NCI-H128 (cell line): Measurements from ENCODE around the gene ATG9B.

ENCODE experiments used
- DNase-seq: peaks from one replicate; lab custom pipeline; 2025; ENCODE audit not compliant: unreplicated experiment; lab: John Stamatoyannopoulos, UW

ATG9B gene

GRCh38 chr7:151001546-151001945 is 22.7 kb downstream of the ATG9B start:
- DNase-seq: no peak

GRCh38 chr7:151000897-151001495 is 23.3 kb downstream of the ATG9B start:
- no peak for DNase-seq

- no peak for DNase-seq
Measured at GRCh38 chr7:150999497-151000230, 24.6 kb downstream of the ATG9B start.

GRCh38 chr7:150999001-150999400 is 25.3 kb downstream of the ATG9B start:
- DNase-seq: no peak

GRCh38 chr7:150998341-150998740 is 26.0 kb downstream of the ATG9B start:
- no peak for DNase-seq

- DNase-seq: no peak
Measured at GRCh38 chr7:150997817-150998216, 26.5 kb downstream of the ATG9B start.

- no peak for DNase-seq
Measured at GRCh38 chr7:150997075-150997511, 27.2 kb downstream of the ATG9B start.

- DNase-seq: no peak
Measured at GRCh38 chr7:150996376-150997074, 27.8 kb downstream of the ATG9B start.

- no peak for DNase-seq
Measured at GRCh38 chr7:150994838-150995510, 29.3 kb downstream of the ATG9B start.

- no peak for DNase-seq
Measured at GRCh38 chr7:150994141-150994837, 30.0 kb downstream of the ATG9B start.

GRCh38 chr7:150993511-150993910 is 30.8 kb downstream of the ATG9B start:
- no peak for DNase-seq

- DNase-seq: no peak
Measured at GRCh38 chr7:150992833-150993302, 31.4 kb downstream of the ATG9B start.

- no peak for DNase-seq
Measured at GRCh38 chr7:150992051-150992640, 32.1 kb downstream of the ATG9B start.

GRCh38 chr7:150990416-150991186 is 33.7 kb downstream of the ATG9B start, which contains the start of gene NOS3:
NOS3 (plus strand) TSS chr7:150991017; CDS start chr7:150993804, 2,787 bp downstream.
- no peak for DNase-seq

GRCh38 chr7:150989456-150989855 is 34.8 kb downstream of the ATG9B start:
- DNase-seq: no peak

GRCh38 chr7:150988230-150989226 is 35.8 kb downstream of the ATG9B start:
- peak; percentile 57 for DNase-seq

GRCh38 chr7:150986556-150986955 is 37.7 kb downstream of the ATG9B start:
- no peak for DNase-seq

- DNase-seq: peak; percentile 54
Measured at GRCh38 chr7:150986099-150986512, 38.2 kb downstream of the ATG9B start.
